Keratinocyte (primary cell): Measurements from ENCODE around the gene OR5L1. TPM values are rescaled to one million over a fixed set of nuclear protein-coding genes. Genes with fewer than 3 reads are reported as not detected.

Experiments
- DNase-seq: peaks from one replicate; pipeline ENCODE4 v3.0.0-alpha.2; 2011; ENCODE audit warnings: low read depth, missing footprints, low spot score
- FAIRE-seq: peaks from 2 replicates; lab custom pipeline; 2011; peaks lifted over from hg19 to GRCh38; lab: Jason Lieb, UNC
- H2AFZ ChIP-seq: 2 replicates; pipeline ENCODE4 v1.6.0; 2012; ENCODE audit warnings: low read length, control low read depth, inconsistent platforms; ENCODE audit not compliant: control insufficient read depth
- H3K27ac ChIP-seq: 2 replicates; pipeline ENCODE4 v1.5.1; 2011; ENCODE audit warnings: low read length; ENCODE audit not compliant: control insufficient read depth, insufficient read depth
- H3K27me3 ChIP-seq: 3 replicates; pipeline ENCODE4 v1.6.0; 2011; ENCODE audit warnings: low read length; ENCODE audit not compliant: control insufficient read depth, insufficient read depth; ENCODE audit errors: extremely low read depth
- H3K36me3 ChIP-seq, 2 experiments: 2 replicates in 1 of 2; 3 replicates in 1 of 2; pipeline ENCODE4 v1.5.1; 2011; ENCODE audit warnings: low read length in 2 of 2, mild to moderate bottlenecking in 1 of 2; ENCODE audit not compliant: control insufficient read depth in 2 of 2, insufficient read depth in 2 of 2; ENCODE audit errors: extremely low read depth in 1 of 2
- H3K4me1 ChIP-seq: 3 replicates; pipeline ENCODE4 v1.5.1; 2011; ENCODE audit warnings: low read length; ENCODE audit not compliant: control insufficient read depth, insufficient read depth; ENCODE audit errors: extremely low read depth
- H3K4me2 ChIP-seq: 3 replicates; pipeline ENCODE4 v1.6.0; 2011; ENCODE audit warnings: low read depth, low read length; ENCODE audit not compliant: control insufficient read depth, insufficient read depth; ENCODE audit errors: extremely low read depth
- H3K4me3 ChIP-seq, 3 experiments: fragments of 200-600 bp in 1 of 3; sonication (generic) in 1 of 3; 2 replicates in 2 of 3; 3 replicates in 1 of 3; pipeline ENCODE4 v1.5.1; 2011 to 2016; ENCODE audit warnings: low read length in 3 of 3, mild to moderate bottlenecking in 3 of 3, control low read depth in 2 of 3, inconsistent platforms in 1 of 3, low read depth in 1 of 3, mixed read lengths in 1 of 3, mixed run types in 1 of 3, moderate library complexity in 1 of 3; ENCODE audit not compliant: control insufficient read depth in 2 of 3, insufficient read depth in 2 of 3; ENCODE audit errors: extremely low read depth in 1 of 3
- H3K79me2 ChIP-seq: 2 replicates; pipeline ENCODE4 v1.6.0; 2012; ENCODE audit warnings: low read length; ENCODE audit not compliant: control insufficient read depth, insufficient read depth
- H3K9ac ChIP-seq: 3 replicates; pipeline ENCODE4 v1.6.0; 2011; ENCODE audit warnings: low read length; ENCODE audit not compliant: control insufficient read depth, insufficient read depth; ENCODE audit errors: extremely low read depth
- H3K9me1 ChIP-seq: 3 replicates; pipeline ENCODE4 v1.6.0; 2011; ENCODE audit warnings: low read length; ENCODE audit not compliant: control insufficient read depth, insufficient read depth; ENCODE audit errors: extremely low read depth
- H3K9me3 ChIP-seq: 2 replicates; pipeline ENCODE4 v1.5.1; 2012; ENCODE audit warnings: low read depth, low read length; ENCODE audit not compliant: control insufficient read depth
- H4K20me1 ChIP-seq: 3 replicates; pipeline ENCODE4 v1.6.0; 2011; ENCODE audit warnings: low read length; ENCODE audit not compliant: control insufficient read depth, insufficient read depth; ENCODE audit errors: extremely low read depth
- EZH2 ChIP-seq: IDR thresholded peaks from one replicate; pipeline ENCODE4 v1.6.1; 2012; ENCODE audit warnings: inconsistent platforms, mild to moderate bottlenecking, low read length, moderate library complexity
- dilution Hi-C: fragments of 300-500 bp; cut with MboI; formaldehyde crosslinking; loops from one replicate; pipeline ENCODE4 v1.7.0; 2020; ENCODE audit warnings: low sequenced_read_pairs; ENCODE audit not compliant: extremely low pct_ligation_motif_present
- polyA plus RNA-seq, 5 experiments: library from polyadenylated mRNA; depleted of rRNA in 3 of 5; stranded (reverse) in 3 of 5; stranded (forward) in 1 of 5; unstranded in 1 of 5; fragments of >200 nt; gene quantifications; 1 replicate in 1 of 5; 2 replicates in 3 of 5; 3 replicates in 1 of 5; pipeline versions ENCODE4 v1.2.1 to v1.2.3, GENCODE V29; 2011 to 2012; ENCODE audit warnings: missing spikeins in 2 of 5, low read depth in 1 of 5, low replicate concordance in 1 of 5
- TF ChIP-seq, protein P1 (sequence below), 3 experiments: IDR thresholded peaks in 1 of 3; conservative IDR thresholded peaks in 1 of 3; optimal IDR thresholded peaks in 1 of 3; 2 replicates in 2 of 3; 3 replicates in 1 of 3; pipeline versions ENCODE3 to v1.5.1; 2011; ENCODE audit warnings: low read length in 3 of 3, mild to moderate bottlenecking in 3 of 3, moderate library complexity in 2 of 3, control low read depth in 1 of 3, inconsistent platforms in 1 of 3; ENCODE audit not compliant: insufficient read depth in 2 of 3; ENCODE audit errors: extremely low read depth in 1 of 3

OR5L1 gene
- polyA plus RNA-seq, 1 donor (not counting 4 experiments of a cell fraction or from before 2014, with no cell fraction given): not detected

DNA sequence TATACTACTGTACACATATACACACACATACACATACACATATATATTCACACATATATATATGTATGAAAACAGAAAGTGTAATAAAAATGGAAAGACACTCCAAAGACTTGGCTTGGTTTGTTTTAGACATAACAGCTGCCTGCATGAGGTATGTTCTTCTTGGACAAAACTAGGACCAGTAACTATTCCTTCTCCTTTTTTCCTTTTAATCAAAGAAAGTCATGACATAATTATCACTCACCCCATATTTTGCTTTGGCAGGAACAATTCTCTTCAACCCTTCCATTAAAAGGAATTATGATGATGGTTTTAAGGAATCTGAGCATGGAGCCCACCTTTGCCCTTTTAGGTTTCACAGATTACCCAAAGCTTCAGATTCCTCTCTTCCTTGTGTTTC, 15.9 kb upstream of the OR5L1 start, which contains the start of gene OR5D14:
Gene OR5D14, plus strand, starts transcription at position 301 of the 400 bp plus-strand sequence. Its CDS starts 0 bp downstream, at position 301.
- no peaks in the 10 kb centered on the region for H3K4me1 ChIP-seq
- peaks cover 2% of the 10 kb centered on the region for H3K9me3 ChIP-seq
- no peaks in the 10 kb centered on the region for H4K20me1 ChIP-seq
- no peak for DNase-seq
- H3K9me1 ChIP-seq: no peaks in the 10 kb centered on the region
- FAIRE-seq: no peak
- H3K4me2 ChIP-seq: no peak within 1 kb of the TSS
- H3K9ac ChIP-seq: no peak within 1 kb of the TSS
- no peaks in the 10 kb centered on the region for H3K36me3 ChIP-seq
- H3K4me3 ChIP-seq: no peak within 1 kb of the TSS
- TF ChIP-seq, protein P1, sequence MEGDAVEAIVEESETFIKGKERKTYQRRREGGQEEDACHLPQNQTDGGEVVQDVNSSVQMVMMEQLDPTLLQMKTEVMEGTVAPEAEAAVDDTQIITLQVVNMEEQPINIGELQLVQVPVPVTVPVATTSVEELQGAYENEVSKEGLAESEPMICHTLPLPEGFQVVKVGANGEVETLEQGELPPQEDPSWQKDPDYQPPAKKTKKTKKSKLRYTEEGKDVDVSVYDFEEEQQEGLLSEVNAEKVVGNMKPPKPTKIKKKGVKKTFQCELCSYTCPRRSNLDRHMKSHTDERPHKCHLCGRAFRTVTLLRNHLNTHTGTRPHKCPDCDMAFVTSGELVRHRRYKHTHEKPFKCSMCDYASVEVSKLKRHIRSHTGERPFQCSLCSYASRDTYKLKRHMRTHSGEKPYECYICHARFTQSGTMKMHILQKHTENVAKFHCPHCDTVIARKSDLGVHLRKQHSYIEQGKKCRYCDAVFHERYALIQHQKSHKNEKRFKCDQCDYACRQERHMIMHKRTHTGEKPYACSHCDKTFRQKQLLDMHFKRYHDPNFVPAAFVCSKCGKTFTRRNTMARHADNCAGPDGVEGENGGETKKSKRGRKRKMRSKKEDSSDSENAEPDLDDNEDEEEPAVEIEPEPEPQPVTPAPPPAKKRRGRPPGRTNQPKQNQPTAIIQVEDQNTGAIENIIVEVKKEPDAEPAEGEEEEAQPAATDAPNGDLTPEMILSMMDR (optimal IDR thresholded peaks at IDR 0.05 in 1 of 3, IDR thresholded peaks at IDR 0.05 in 1 of 3, conservative IDR thresholded peaks at IDR 0.05 in 1 of 3; ENCODE audit: extremely low read depth in 1 of 3, insufficient read depth in 2 of 3, low read length in 3 of 3): no peak
- TF ChIP-seq EZH2: no peak
- no peak within 1 kb of the TSS for H3K27ac ChIP-seq
- dilution Hi-C loops: no loop called here
- no peaks in the 10 kb centered on the region for H3K79me2 ChIP-seq
- no peak within 1 kb of the TSS for H2AFZ ChIP-seq
- H3K27me3 ChIP-seq: no peaks in the 10 kb centered on the region

DNA sequence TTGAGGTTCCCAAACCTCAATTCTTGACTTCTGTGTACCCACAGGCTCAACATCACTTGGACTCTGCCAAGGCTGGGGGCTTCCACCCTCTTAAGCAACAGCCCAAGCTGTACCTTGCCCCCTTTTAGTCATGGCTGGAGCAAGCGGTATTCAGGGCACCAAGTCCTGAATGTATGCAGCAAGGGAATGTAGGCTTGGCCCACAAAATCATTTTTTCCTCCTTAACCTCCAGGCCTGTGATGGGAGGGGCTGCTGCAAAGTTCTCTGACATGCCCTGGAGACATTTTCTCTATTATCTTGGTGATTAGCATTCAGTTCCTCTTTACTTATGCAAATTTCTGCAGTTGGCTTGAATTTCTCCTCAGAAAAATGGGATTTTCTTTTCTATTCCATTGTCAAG, 4.9 kb upstream of the OR5L1 start:
- Histone ChIP-seq H2AFZ (no peak overlapping the region), H3K36me3 (no peaks in the 10 kb centered on the region), H4K20me1 (no peaks in the 10 kb centered on the region), H3K4me1 (no peaks in the 10 kb centered on the region), H3K9me3 (peaks cover 5% of the 10 kb centered on the region), H3K27me3 (no peaks in the 10 kb centered on the region), H3K79me2 (no peaks in the 10 kb centered on the region), H3K9ac (no peak overlapping the region), H3K9me1 (no peaks in the 10 kb centered on the region), H3K27ac (no peak overlapping the region), H3K4me3 (no peak overlapping the region), H3K4me2 (no peak overlapping the region)
- no peak for TF ChIP-seq EZH2
- TF ChIP-seq, protein P1 (optimal IDR thresholded peaks at IDR 0.05 in 1 of 3, IDR thresholded peaks at IDR 0.05 in 1 of 3, conservative IDR thresholded peaks at IDR 0.05 in 1 of 3; ENCODE audit: extremely low read depth in 1 of 3, insufficient read depth in 2 of 3, low read length in 3 of 3): no peak
- DNase-seq (no peak), FAIRE-seq (no peak)
- dilution Hi-C loops: no loop called here
